HG03045 (cell line): ENCODE measurements around the gene IL37.
"Not testable (repeated sequence)": the region's sequence is repeated elsewhere in the genome, so short reads cannot be mapped to it uniquely, and the experiment has no call there.

Experiments
- ATAC-seq: cut with Tn5 transposase; IDR thresholded peaks from one replicate; pipeline ENCODE4 v1.9.1; 2021; ENCODE audit warnings: mild to moderate bottlenecking, moderate library complexity; ENCODE audit not compliant: unreplicated experiment

IL37 gene

GRCh38 chr2:112887964-112888749, 22.8 kb upstream of the IL37 start:
- no peak for ATAC-seq

GRCh38 chr2:112889976-112890375, 21.0 kb upstream of the IL37 start:
- ATAC-seq = no peak

GRCh38 chr2:112891385-112891831, 19.6 kb upstream of the IL37 start:
- ATAC-seq = no peak

GRCh38 chr2:112893752-112894151, 17.2 kb upstream of the IL37 start:
- no peak for ATAC-seq

- no peak for ATAC-seq
Measured at GRCh38 chr2:112896909-112897623, 13.9 kb upstream of the IL37 start.

GRCh38 chr2:112897624-112897978, 13.4 kb upstream of the IL37 start:
- ATAC-seq = no peak

GRCh38 chr2:112901431-112902065, 9.4 kb upstream of the IL37 start:
- ATAC-seq = not testable (repeated sequence)

GRCh38 chr2:112902816-112903215, 8.1 kb upstream of the IL37 start:
- no peak for ATAC-seq

- ATAC-seq = no peak
Measured at GRCh38 chr2:112904883-112905282, 6.1 kb upstream of the IL37 start.

- ATAC-seq = no peak
Measured at GRCh38 chr2:112906276-112906675, 4.7 kb upstream of the IL37 start.

- ATAC-seq = no peak
Measured at GRCh38 chr2:112907001-112907949, 3.7 kb upstream of the IL37 start.

- not testable (repeated sequence) for ATAC-seq
Measured at GRCh38 chr2:112908559-112908958, 2.4 kb upstream of the IL37 start.

GRCh38 chr2:112910219-112910618, 746 bp upstream of the IL37 start:
- ATAC-seq = no peak

- ATAC-seq = no peak
Measured at GRCh38 chr2:112912403-112912802, 1.4 kb downstream of the IL37 start.

- no peak for ATAC-seq
Measured at GRCh38 chr2:112915300-112916144, 4.6 kb downstream of the IL37 start.

GRCh38 chr2:112916145-112916571, 5.2 kb downstream of the IL37 start:
- no peak for ATAC-seq

GRCh38 chr2:112916625-112917247, 5.8 kb downstream of the IL37 start:
- ATAC-seq = no peak

- no peak for ATAC-seq
Measured at GRCh38 chr2:112917856-112918255, 6.9 kb downstream of the IL37 start.

- no peak for ATAC-seq
Measured at GRCh38 chr2:112918256-112918655, 7.3 kb downstream of the IL37 start.
